NCI-H2081 treated with DMSO at 0.1 percent for 48 hours (cell line): Measurements from ENCODE around the gene HOXC6.

Experiments used
- DNase-seq: peaks from one replicate; lab custom pipeline; 2025; lab: John Stamatoyannopoulos, UW

Gene HOXC6

DNA sequence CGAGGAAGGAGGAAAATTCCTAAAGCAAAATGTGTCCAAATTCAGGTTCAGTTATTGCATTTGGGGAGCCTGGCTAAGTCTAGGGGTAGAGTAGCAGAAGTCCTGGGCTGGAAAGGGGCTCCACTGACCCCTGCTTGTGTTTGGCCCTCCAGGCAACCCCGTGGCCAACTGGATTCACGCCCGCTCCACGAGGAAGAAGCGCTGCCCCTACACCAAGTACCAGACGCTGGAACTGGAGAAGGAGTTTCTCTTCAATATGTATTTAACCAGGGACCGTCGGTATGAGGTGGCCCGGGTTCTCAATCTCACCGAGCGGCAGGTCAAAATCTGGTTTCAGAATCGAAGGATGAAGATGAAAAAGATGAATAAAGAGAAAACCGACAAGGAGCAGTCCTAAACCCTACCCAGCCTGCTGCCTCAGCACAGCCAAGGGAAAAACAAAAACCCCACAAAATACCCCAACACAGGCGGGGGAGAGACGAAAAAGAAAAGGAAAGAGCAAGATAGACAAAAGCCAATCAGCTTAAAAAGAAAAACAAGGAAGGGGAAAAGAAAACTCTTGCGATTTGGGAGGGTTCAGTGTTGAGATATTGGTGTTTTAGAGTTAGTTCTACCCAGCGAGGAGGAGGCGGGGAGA is 25.8 kb upstream of the HOXC6 start:
- no peak for DNase-seq

- no peak for DNase-seq
Measured at GRCh38 chr12:54002915-54003389, 25.3 kb upstream of the HOXC6 start.

- no peak for DNase-seq
Measured at GRCh38 chr12:54003625-54004024, 24.6 kb upstream of the HOXC6 start.

- DNase-seq = no peak
Measured at GRCh38 chr12:54004063-54004840, 24.0 kb upstream of the HOXC6 start.

- no peak for DNase-seq
Measured at GRCh38 chr12:54004841-54005530, 23.3 kb upstream of the HOXC6 start.

- DNase-seq = no peak
Measured at GRCh38 chr12:54005531-54005852, 22.7 kb upstream of the HOXC6 start.

DNA sequence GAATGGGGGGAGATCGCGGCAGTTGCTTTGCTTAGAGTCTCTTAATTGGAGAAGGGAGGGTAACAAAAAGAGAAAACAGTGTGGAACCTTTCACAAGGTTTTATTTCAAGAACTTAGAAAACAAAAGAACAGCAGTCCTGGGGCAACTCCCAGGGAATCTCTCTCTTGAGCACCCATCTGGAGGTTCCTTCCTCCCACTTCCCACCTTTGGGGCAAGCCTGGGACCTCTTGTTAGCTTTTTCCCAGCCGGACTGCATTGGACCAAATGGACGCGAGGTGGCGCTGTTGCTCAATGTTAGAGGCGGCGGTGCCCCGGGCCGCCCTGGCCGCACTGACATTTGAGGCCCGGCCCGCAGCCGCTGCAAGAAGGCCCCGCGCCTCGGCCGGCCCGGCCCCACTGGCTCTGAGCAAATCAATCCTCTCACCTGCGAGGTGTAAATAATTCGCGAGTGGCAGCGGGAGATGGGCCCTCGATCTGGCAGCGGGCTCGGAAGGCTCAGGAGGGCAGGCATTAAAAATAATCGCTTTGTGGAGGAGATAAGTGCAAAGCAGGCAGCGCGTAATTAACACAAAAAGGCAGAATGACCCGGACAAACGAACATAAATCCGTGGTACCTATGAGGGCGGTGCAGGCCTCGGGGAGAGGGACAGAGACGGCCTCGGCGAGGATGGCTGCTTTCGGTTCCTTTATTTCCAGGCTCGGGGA is 22.2 kb upstream of the HOXC6 start:
- no peak for DNase-seq

DNA sequence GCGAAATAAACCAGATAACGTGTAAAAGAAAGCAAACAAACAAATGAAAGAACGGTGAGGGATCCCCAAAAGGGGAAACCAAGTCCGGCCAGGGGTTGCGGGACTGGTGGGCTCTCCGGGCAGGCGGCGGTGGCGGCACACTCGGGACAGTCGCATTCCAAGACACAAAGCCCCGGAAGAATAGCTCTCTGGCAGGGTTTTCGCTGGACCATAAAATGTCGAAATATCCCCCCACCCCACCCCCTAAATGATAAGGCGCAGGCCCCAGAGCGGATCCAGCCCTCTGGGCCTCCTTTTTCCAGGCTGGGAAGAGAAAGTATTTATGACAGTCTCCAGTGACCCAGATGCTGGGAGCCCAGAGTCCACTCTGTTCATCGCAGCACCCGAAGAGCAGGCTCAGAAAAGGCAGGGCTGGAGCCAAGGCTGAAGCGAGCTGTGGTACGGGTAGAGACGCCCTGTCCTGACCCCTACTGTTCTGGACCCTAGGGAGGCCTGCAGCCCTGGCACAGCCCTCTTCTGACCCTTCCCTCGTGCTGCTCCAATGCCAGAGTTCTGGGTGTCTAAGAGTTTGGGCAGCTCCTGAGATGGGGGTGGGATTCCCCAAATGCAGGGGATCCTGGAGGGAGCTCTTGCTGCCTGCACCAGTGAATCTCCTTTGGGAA is 21.6 kb upstream of the HOXC6 start:
- no peak for DNase-seq

DNA sequence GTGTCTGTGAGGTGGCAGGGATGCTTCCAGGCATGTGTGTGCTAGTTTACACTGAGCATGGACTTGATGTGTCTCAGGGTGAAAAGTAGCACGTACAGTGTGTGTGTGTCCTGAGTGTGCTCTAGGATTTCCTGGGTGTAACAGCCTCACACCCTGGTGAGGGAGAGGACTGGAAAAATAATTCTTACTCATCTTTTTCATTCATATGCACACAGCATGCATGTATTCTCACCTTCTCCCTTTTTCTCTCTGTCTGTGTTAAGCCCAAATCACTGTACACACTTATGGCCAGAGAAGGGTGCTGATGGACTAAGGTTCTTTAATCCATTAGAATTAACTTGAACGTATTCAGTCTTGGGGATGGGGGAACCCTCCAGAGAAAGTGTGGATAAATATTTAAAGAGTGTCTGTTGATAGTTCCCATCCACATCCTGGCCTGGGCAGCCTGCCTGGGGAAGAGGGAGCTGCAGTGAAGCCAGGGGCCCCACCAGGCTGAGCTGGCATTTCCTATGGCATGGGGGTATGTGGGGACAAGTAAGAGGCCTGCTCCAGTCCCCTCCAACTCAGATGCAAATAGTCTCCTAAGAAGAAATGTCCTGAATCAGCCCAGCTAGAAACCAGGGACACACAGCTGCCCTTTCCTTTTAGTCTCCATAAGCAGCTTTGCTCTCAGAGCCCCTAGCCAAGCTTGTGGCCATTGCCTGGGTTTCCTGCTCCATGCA is 20.5 kb upstream of the HOXC6 start:
- DNase-seq = no peak

DNA sequence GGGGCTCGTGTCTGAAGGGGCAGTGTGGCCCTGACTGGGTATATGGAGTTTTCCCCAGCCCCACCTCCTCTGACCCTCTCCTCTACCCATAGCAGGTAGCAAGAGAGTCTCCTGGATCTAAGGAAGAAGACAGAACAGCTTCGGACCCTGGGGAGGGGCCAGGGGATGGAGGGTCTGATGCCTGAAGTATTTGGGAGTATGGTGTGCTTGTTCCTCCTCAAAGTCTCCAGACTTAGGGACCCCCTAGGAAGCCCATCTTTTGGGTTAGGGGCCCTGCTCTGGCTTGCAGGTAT is 20.0 kb upstream of the HOXC6 start:
- no peak for DNase-seq

GRCh38 chr12:54009171-54010052 is 18.8 kb upstream of the HOXC6 start:
- DNase-seq = no peak

DNA sequence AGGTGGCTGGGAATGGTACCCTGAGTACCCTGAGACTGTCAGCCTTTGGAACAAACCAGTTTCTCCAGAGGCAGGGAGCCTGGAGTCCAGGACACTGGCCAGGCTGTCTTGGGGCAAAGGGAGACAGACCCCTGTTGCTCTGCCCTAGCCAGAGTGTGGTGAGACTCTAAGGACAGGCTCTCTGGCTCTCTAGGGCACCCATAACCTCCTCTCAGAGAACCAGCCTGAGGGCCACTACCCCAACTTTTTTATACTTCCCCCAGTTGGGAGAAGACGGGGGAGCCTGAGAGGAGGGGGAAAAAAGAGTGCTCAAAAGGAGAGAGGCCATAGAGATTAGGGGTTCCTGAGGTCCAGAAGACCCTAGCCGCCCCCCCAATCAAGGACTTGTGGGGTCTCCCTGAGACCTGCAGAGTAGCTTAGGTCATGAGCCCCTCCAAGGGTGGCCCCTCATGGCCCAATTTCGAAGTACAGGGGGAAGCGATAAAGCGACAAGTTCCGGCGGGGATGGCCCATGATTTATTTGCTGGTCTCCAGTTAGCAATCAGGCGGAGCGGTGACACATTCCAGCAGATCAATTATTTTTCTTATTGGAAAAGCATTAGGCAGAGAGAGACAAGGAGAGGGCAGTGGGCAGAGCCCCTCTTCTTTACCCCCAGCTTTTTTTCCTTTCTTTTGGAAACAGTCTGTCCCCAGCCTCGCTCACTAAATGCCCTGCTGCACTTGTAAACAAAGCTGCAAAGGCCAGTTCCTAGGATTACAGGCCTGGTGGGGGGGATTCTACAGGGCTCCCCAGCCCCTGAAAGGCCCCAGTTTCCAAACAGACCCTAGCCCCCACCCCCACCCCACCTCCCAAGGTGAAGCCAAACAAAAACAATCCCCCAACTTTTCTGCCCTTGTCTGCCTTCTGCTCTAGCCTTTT is 17.9 kb upstream of the HOXC6 start:
- no peak for DNase-seq

GRCh38 chr12:54010972-54011664 is 17.1 kb upstream of the HOXC6 start:
- no peak for DNase-seq

GRCh38 chr12:54011665-54012532 is 16.3 kb upstream of the HOXC6 start:
- no peak for DNase-seq

DNA sequence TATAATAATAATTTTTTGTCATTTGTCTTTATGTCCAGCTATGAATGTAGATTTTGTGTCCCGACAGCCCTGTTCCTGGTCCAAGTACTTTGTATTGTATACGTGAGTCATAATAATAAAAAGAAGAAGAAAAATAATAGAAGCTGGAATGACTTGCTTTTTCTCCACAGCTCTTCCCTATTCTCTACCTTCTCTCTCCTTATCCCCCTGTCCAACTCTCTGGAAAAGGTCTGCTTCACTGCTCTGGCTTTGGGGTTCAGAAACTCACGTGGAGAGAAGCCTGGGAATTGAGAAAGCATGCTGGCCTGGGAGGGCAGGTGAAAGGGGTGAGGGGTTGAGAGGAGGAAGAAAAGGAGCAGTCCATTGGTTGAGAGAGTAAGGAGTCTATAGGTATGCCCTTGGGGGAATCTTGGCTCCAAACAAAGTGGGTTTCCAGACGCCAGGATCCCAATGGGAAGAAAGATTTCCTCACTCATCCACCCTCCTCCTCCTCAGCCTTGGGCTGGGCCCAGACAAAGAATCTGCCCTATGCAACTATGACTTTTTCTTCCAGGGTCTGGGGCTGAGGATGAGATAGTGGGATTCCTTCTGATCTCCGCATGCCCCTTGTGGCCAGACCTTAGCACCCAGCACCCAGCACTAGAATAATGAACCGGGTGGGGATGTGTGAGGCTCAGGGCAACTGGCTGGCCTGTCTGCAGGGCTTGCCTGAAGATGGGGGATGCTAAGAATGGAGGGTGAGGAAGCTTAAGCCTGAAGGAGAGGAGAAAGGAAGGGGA is 15.4 kb upstream of the HOXC6 start:
- DNase-seq = no peak

- DNase-seq = no peak
Measured at GRCh38 chr12:54014377-54015017, 13.7 kb upstream of the HOXC6 start.
